Endodermal cell (in vitro differentiated cells): ENCODE data around the gene OR8D4. TPM values are rescaled to one million over a fixed set of nuclear protein-coding genes. Genes with fewer than 3 reads are reported as not detected.

Experiments
- DNase-seq: peaks from one replicate; pipeline ENCODE4 v3.0.0-alpha.2; 2017
- H3K27ac ChIP-seq: 2 replicates; pipeline ENCODE4 v1.5.1; 2013; ENCODE audit warnings: mild to moderate bottlenecking, low read depth, low read length, moderate library complexity
- H3K27me3 ChIP-seq: 2 replicates; pipeline ENCODE4 v1.6.1; 2013; ENCODE audit warnings: mild to moderate bottlenecking, low read length, moderate library complexity; ENCODE audit not compliant: insufficient read depth, control insufficient read depth, poor library complexity, severe bottlenecking
- H3K36me3 ChIP-seq: 2 replicates; pipeline ENCODE4 v1.7.0; 2013; ENCODE audit warnings: mild to moderate bottlenecking, low read length, moderate library complexity; ENCODE audit not compliant: control insufficient read depth, insufficient read depth
- H3K4me1 ChIP-seq: one replicate; pipeline ENCODE4 v1.7.0; 2013; ENCODE audit warnings: low read length; ENCODE audit not compliant: control insufficient read depth, insufficient read depth
- H3K4me3 ChIP-seq: 2 replicates; pipeline ENCODE4 v1.5.1; 2013; ENCODE audit warnings: mild to moderate bottlenecking, low read length, moderate library complexity
- H3K9ac ChIP-seq: 2 replicates; pipeline ENCODE4 v1.6.1; 2013; ENCODE audit warnings: mild to moderate bottlenecking, low read length, moderate library complexity; ENCODE audit not compliant: poor library complexity, severe bottlenecking; ENCODE audit errors: extremely low read depth
- H3K9me3 ChIP-seq: 2 replicates; pipeline ENCODE4 v1.6.1; 2013; ENCODE audit warnings: mild to moderate bottlenecking, low read length, moderate library complexity; ENCODE audit not compliant: control insufficient read depth
- H3K27ac Mint-ChIP-seq: 2 replicates; pipeline ENCODE4 v1.8.0; 2020; ENCODE audit warnings: mixed read lengths
- H3K27me3 Mint-ChIP-seq: 2 replicates; pipeline ENCODE4 v1.8.0; 2021; ENCODE audit warnings: mild to moderate bottlenecking, mixed read lengths; ENCODE audit not compliant: insufficient read depth
- H3K36me3 Mint-ChIP-seq: 2 replicates; pipeline ENCODE4 v1.8.0; 2020; ENCODE audit warnings: low read depth, mixed read lengths
- H3K4me1 Mint-ChIP-seq: 2 replicates; pipeline ENCODE4 v1.8.0; 2020; ENCODE audit warnings: mixed read lengths
- H3K4me3 Mint-ChIP-seq: 2 replicates; pipeline ENCODE4 v1.8.0; 2020; ENCODE audit warnings: mild to moderate bottlenecking, moderate library complexity, mixed read lengths
- H3K9me3 Mint-ChIP-seq: 2 replicates; pipeline ENCODE4 v1.8.0; 2020; ENCODE audit warnings: mild to moderate bottlenecking, mixed read lengths
- CTCF ChIP-seq: fragments of 200-600 bp; sonication (generic); conservative IDR thresholded peaks from 2 replicates; pipeline ENCODE4 v1.5.0; 2021; ENCODE audit warnings: antibody characterized with exemption, mild to moderate bottlenecking
- WGBS, 2 experiments: methylation state at CpG; one replicate each; pipeline versions ENCODE4 v1.1.5 to v1.1.7; 2013; ENCODE audit warnings: missing lambda C conversion rate in 2 of 2, mixed read lengths in 1 of 2; ENCODE audit not compliant: insufficient coverage in 1 of 2, insufficient read length in 1 of 2; 5-methylcytosine and 5-hydroxymethylcytosine counted together
- total RNA-seq, 2 donors: library from RNA; stranded (reverse); fragmentation: NEBNext Ultra II Directional in 1 of 2; extraction: Animal tissue kit (Norgen Biotek cat#: 25700) in 1 of 2; gene quantifications; 2 replicates in 1 of 2; 3 replicates in 1 of 2; pipeline ENCODE4 v1.2.1, GENCODE V29; 2021

Gene OR8D4
- total RNA-seq, 2 donors from 2014 or later = 0.13 TPM; not detected in 1

DNA sequence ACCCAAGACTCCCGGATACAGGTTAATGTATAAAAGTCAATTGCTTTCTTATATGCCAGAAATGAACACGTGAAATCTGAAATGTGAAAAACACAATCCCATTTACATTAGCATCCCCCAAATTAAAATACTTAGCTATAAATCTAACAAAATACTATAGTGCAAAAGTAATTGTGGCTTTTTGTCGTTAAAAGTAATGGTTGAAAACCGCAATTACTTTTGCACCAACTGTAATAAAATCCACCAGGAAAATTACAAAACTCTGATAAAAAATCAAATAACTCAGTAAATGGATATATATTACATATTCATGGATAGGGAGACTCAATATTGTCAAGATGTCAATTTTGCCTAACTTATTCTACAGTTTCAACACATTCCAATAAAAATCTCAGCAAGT is 21.1 kb upstream of the OR8D4 start:
- Histone ChIP-seq H3K36me3 (peaks cover 10% of the 10 kb centered on the region), H3K27me3 (no peaks in the 10 kb centered on the region), H3K9ac (no peak overlapping the region), H3K9me3 (peaks cover 40% of the 10 kb centered on the region), H3K4me3 (no peak overlapping the region), H3K27ac (no peak overlapping the region), H3K4me1 (no peaks in the 10 kb centered on the region)
- Mint-ChIP-seq H3K4me1 (no peaks in the 10 kb centered on the region), H3K27ac (no peak overlapping the region), H3K9me3 (peaks cover 13% of the 10 kb centered on the region), H3K4me3 (no peak overlapping the region), H3K27me3 (no peaks in the 10 kb centered on the region), H3K36me3 (peaks cover 9% of the 10 kb centered on the region)
- DNase-seq = no peak
- TF ChIP-seq CTCF = no peak
- WGBS, 2 experiments = 83% methylated on average over 2 of the region's 4 CpGs; no CpG with 5 or more reads in 1 of the 2 experiments

DNA sequence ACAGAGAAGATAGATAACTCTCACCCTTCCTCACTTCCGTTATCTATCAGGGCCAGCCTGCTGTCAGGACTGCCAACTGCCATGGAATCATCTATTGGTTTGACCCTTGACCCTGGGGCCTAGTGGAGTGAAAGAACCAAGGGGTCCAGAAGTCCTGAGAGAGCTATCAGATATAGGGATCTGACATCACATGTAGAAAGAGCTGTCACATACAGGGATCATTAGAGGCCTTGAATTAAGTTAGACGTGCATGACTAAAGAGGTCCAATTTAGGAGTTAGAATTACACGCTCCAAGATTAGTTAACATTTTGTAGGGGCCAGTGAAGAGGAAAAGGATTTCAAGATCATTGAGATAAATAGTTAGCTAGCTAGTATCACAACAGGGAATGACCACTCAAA is 16.4 kb upstream of the OR8D4 start, which contains the start of gene TMEM225:
Gene TMEM225 (minus strand): TSS at position 101 of the 400 bp plus-strand sequence. CDS start 245 bp downstream, outside the sequence.
- 94 to 97% methylated on average over 2 to 3 of the region's 3 CpGs for WGBS, 2 experiments
- Histone ChIP-seq H3K4me1 (no peaks in the 10 kb centered on the region), H3K9ac (no peak within 1 kb of the TSS), H3K27me3 (no peaks in the 10 kb centered on the region), H3K36me3 (no peaks in the 10 kb centered on the region), H3K9me3 (peaks cover 10% of the 10 kb centered on the region), H3K27ac (no peak within 1 kb of the TSS), H3K4me3 (no peak within 1 kb of the TSS)
- H3K4me3 Mint-ChIP-seq = no peak within 1 kb of the TSS
- no peak within 1 kb of the TSS for H3K27ac Mint-ChIP-seq
- no peaks in the 10 kb centered on the region for H3K4me1 Mint-ChIP-seq
- TF ChIP-seq CTCF = no peak
- no peaks in the 10 kb centered on the region for H3K36me3 Mint-ChIP-seq
- H3K9me3 Mint-ChIP-seq = peaks cover 6% of the 10 kb centered on the region
- no peak for DNase-seq
- H3K27me3 Mint-ChIP-seq = no peaks in the 10 kb centered on the region

- no peaks in the 10 kb centered on the region for H3K27me3 ChIP-seq
- no peaks in the 10 kb centered on the region for H3K36me3 Mint-ChIP-seq
- H3K4me1 ChIP-seq = no peaks in the 10 kb centered on the region
- H3K9me3 Mint-ChIP-seq = no peaks in the 10 kb centered on the region
- H3K27me3 Mint-ChIP-seq = no peaks in the 10 kb centered on the region
- no peak for TF ChIP-seq CTCF
- H3K9ac ChIP-seq = no peak overlapping the region
- no peaks in the 10 kb centered on the region for H3K9me3 ChIP-seq
- no peak overlapping the region for H3K4me3 ChIP-seq
- H3K36me3 ChIP-seq = no peaks in the 10 kb centered on the region
- DNase-seq = no peak
- no peak overlapping the region for H3K4me3 Mint-ChIP-seq
- peak overlapping the region; percentile 17 for H3K27ac ChIP-seq
- H3K27ac Mint-ChIP-seq = no peak overlapping the region
- H3K4me1 Mint-ChIP-seq = no peaks in the 10 kb centered on the region
Measured at GRCh38 chr11:123892031-123892430, 9.9 kb upstream of the OR8D4 start.
